D721Med (cell line): ENCODE data around the gene SPSB3.

Source experiments
- DNase-seq: peaks from one replicate; pipeline ENCODE4 v3.0.0; 2011; ENCODE audit warnings: low spot score; ENCODE audit not compliant: insufficient read length
- FAIRE-seq: peaks from 2 replicates; lab custom pipeline; 2011; peaks lifted over from hg19 to GRCh38; lab: Jason Lieb, UNC
- TF ChIP-seq, protein P1 (sequence below): IDR thresholded peaks from 2 replicates; pipeline ENCODE4 v1.5.1; 2012; ENCODE audit warnings: mild to moderate bottlenecking, control low read depth; ENCODE audit not compliant: insufficient read depth; ENCODE audit errors: missing control alignments

The SPSB3 gene

GRCh38 chr16:1820096-1820945 lies 38.0 kb upstream of the SPSB3 start:
- TF ChIP-seq, protein P1, sequence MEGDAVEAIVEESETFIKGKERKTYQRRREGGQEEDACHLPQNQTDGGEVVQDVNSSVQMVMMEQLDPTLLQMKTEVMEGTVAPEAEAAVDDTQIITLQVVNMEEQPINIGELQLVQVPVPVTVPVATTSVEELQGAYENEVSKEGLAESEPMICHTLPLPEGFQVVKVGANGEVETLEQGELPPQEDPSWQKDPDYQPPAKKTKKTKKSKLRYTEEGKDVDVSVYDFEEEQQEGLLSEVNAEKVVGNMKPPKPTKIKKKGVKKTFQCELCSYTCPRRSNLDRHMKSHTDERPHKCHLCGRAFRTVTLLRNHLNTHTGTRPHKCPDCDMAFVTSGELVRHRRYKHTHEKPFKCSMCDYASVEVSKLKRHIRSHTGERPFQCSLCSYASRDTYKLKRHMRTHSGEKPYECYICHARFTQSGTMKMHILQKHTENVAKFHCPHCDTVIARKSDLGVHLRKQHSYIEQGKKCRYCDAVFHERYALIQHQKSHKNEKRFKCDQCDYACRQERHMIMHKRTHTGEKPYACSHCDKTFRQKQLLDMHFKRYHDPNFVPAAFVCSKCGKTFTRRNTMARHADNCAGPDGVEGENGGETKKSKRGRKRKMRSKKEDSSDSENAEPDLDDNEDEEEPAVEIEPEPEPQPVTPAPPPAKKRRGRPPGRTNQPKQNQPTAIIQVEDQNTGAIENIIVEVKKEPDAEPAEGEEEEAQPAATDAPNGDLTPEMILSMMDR = no peak

DNA sequence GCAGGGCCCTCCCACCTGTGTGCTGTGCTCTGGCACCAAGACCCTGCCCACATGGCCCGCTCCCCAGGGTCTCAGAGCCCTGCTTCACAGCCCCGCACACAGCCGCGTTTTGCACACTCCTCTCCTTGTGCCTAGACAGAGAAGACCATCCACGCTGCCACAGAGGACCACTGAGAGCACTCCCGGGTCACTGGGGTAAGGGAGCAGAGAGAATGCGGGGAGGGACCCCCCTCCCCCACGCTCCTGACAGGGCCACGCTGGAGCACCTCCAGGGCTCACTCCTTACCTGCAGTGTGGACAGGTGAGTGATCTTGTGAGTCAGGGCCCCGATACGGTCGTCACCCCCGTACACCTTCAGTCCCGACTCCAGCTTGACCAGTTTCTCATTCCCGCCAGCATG lies 37.2 kb upstream of the SPSB3 start:
- FAIRE-seq (no peak), DNase-seq (no peak)
- TF ChIP-seq, protein P1 = no peak

More at GRCh38 chr16:1820096-1820945, 38.0 kb upstream of the SPSB3 start:
- DNase-seq (no peak), FAIRE-seq (no peak)

DNA sequence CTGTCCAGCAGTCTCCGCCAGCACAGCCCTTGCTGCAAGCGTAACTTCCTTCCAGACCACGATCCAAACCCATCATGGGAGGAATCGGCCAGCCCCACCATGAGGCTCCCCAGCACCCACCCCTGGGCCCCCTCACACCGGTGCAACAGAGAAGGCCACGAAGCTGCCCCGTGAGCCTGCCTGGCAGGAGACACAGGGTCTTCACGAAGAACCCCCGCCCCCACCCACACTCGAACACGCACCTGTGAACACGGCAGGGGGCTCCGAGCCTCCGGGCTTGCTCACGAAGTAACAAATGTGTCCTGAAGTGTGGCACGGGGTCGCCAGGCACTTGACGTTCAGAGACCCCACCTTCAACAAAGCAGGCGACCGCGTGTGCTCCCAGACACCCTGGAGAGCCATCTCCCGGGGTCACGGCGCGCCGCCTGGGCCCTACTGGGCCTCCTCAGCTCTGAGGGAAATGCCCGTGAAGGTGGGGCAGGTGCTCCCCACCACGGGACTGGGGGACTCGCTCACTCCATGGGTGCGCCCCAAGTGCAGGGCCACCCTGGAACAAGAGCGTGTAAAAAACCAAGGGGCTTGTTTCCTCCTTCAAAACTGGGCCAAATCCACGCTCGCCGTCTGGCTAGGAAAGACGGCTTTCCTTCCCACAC lies 36.6 kb upstream of the SPSB3 start:
- DNase-seq = no peak
- TF ChIP-seq, protein P1 = no peak
- FAIRE-seq = no peak

DNA sequence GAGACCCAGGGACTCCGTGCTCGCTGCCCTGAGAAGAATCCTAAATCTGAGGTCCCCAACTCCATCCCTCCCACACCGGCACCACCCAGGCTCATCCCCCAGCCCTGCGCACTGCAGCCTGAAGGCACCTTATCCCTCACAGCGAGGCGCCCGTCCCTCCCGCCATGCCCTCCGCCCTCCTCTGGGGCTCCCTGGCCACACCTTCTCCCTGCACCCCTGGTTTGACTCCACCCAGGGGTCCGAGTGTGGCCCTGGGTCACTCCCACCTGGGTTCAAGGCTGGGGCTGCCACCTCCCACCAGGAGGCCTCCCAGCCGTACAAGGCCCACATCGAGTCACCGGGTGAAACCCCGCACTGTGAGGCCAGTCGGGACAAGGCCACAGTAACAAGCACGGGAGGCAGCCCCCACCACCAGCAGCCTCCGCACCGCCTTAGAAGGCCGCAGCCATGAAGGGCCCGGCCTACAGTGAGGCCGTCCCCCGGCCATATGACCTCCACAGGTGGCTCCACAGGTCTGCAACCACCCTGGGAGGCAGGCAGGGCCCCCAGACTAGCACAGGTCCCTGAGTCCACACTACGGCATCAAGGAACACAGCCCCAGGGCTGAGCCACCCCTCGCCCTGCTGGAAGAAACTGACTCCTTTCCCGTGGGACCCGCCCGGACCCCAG lies 36.0 kb upstream of the SPSB3 start:
- DNase-seq = no peak
- no peak for FAIRE-seq
- TF ChIP-seq, protein P1 = no peak

GRCh38 chr16:1817716-1818115 lies 35.3 kb upstream of the SPSB3 start:
- DNase-seq = no peak
- no peak for FAIRE-seq
- TF ChIP-seq, protein P1 = no peak

DNA sequence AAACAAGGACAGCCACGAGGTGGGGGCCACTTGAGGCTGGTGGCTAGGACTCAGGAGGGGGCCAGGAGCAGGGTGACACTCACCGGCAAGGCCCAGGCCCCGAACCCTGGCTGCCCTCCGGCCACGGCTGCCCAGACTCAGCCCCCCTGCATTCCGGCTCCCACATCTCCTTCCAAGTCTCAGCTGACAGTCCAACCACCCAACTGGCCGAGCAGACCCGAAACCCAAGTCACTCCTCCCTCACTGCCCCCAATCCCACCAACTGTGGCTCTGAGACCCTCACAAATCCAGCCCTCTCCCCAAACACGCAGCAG lies 34.9 kb upstream of the SPSB3 start:
- DNase-seq (no peak), FAIRE-seq (no peak)
- TF ChIP-seq, protein P1 = no peak
